HS-27A (cell line): ENCODE data around the gene TTN.
"Not testable (repeated sequence)": the region's sequence is repeated elsewhere in the genome, so short reads cannot be mapped to it uniquely, and the experiment has no call there.

Experiments
- DNase-seq: peaks from one replicate; pipeline ENCODE4 v3.0.0-alpha.2; 2012; ENCODE audit warnings: low read depth, missing footprints

Gene TTN

GRCh38 chr2:178733975-178734374 lies 73.2 kb downstream of the TTN start:
- no peak for DNase-seq

GRCh38 chr2:178732913-178733312 lies 74.3 kb downstream of the TTN start:
- DNase-seq = no peak

GRCh38 chr2:178731300-178731699 lies 75.9 kb downstream of the TTN start:
- no peak for DNase-seq

GRCh38 chr2:178730049-178730448 lies 77.2 kb downstream of the TTN start:
- DNase-seq = no peak

DNA sequence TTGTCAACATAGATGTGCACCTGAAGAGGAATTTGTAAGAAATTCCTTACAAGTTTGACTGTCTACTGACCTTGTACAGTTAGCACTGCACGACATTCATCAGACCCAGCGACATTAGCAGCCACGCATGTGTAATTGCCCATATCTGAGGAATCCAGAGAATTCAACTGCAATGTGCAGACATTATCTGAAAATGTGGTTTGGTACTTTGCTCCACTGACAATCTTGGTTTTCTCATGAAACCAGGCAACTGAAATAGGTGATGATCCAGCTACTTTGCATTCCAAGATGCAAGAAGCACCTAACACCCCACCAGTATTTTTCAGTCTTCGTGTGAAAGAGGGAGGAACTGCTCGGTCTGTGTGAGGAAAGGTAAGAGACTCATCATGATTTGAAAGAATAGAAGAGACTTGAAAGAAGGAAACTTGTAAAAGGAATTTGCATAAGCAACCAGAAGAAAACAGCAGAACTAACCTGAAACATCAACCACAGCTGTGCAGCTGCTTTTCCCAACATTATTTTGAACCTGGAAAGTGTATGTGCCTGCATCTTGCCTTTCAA lies 83.4 kb downstream of the TTN start:
- DNase-seq = no peak

DNA sequence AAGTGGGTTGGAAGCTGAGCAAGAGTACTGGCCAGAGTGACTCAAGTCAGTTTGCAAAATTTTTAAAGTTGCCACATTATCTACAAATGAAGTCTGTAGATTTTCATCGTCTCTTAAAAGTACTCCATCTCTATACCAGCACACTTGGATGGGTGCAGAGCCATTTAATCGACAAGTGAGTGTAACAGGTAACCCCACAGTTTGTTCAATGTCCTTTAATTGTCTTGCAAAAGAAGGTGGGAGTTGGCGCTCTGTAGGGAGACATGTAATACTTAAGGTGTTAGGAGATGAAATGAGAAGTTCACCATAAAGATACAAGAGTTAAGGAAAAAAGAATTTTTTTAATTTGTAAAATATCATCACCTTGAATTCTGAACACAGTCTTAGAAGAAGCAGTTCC lies 84.9 kb downstream of the TTN start:
- DNase-seq = no peak

GRCh38 chr2:178718988-178719387 lies 88.2 kb downstream of the TTN start:
- DNase-seq = no peak

DNA sequence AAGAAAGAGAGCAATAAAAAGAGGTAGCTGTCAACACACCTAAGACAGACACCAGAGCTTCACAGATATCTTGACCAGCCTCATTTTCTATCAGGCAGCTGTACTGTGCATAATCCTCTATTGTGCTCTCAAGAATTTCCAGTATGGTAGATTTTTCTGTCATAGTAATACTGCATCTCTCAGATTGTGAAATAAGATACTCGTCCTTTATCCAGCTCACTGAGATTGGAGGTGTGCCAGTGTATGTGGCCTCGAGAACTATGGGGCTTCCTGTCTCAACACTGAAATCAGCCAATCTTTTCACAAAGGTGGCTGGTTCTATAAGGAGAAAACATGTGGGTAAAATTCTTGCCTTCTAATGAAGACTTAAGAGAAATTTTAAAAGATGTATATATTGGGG lies 88.9 kb downstream of the TTN start:
- DNase-seq = no peak

DNA sequence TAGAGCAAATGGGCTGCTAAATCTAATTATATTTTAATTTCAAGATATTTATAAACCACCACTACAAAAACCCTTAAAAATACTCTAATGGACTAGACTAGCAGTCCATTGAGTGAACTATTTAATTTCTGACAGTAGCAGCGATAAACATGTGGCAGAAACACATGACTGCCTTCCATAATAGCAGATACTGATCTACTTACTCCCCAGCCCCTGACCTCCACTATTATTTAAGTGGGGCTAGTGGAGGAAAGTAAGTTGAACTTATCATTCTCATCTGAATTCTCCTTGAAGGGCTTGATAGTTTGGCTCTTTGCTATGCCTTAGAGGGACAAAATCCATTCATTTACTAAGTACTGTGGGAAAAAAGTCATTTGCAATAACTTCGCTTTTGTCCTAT lies 90.8 kb downstream of the TTN start:
- no peak for DNase-seq

GRCh38 chr2:178715366-178715765 lies 91.9 kb downstream of the TTN start:
- DNase-seq = no peak

GRCh38 chr2:178707476-178707875 lies 99.7 kb downstream of the TTN start:
- DNase-seq = no peak

- DNase-seq = no peak
These were observed 102.3 kb downstream of the TTN start for GRCh38 chr2:178704876-178705275.

DNA sequence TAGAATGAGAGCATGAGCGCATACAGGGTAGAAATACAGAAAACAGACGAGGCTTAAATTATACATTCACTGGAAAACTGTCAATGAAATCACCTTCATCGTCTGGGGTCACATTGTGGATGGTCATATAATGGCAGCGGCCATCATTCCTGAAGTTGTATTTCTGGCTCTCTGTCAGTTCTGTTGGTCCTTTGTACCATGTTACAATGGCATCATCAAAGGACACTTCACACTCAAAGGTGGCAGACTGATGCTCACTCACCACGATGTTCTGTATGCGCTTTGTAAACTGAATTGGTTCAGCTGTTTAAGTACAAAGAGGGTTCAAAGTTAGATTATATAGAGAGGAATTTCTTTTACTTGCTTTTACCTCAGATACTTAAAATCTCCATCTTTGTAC lies 104.9 kb downstream of the TTN start:
- DNase-seq = no peak

GRCh38 chr2:178700922-178701342 lies 106.3 kb downstream of the TTN start:
- DNase-seq = no peak

GRCh38 chr2:178700136-178700535 lies 107.1 kb downstream of the TTN start:
- DNase-seq = no peak

DNA sequence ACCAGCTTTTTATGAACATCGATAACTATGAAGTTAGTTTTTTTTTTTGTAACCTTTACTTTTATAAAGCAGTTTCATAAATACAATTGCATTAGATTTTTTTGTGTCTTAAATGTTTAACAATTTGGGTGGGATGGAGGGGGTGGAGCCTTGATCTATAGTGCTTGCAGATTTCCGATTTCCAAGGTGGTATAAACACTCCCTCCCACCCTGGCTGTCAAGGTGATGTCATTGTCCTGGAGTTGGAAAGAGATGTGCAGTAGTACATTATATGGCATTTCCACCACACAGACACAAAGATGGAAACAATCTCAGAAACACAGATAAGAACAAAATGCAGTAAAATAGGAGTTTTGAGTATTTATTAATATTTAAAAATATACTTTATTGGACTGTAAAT lies 114.4 kb downstream of the TTN start:
- DNase-seq = no peak

DNA sequence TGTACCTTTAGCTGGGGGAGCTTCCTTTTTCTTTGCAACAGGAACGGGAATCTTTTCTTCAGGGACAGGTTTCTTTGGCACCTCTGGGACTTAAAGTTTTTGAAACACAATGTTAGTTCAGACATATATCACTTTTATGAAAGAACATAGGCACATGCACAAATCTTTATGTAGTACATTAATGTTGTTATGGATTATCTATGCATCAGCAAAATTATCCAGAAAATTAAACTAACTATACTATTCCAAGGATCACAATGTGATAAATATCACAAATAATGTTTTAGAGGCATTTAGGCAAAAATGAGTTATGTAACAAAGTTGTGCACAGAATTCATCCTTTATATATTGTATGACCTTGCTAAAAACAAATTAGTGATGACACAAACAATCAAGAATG lies 117.4 kb downstream of the TTN start:
- DNase-seq = no peak

DNA sequence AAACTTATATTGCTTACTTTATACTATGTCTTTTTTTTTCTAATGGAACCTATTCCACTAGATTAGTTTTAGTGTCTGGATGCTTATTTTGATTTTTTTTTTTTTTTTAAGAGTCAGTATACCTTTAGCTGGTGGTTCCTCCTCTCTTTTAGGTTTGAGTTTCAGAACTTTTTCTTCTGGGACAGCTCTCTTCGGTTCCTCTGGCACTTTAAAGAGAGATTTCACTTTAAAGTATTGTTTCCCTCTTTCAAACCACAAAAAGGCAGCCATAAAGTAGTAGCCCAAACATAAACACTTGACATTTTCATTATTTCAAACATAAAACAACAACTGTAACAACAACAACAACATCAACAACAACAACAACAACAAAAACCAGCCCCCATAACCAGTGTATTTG lies 123.3 kb downstream of the TTN start:
- DNase-seq = no peak

DNA sequence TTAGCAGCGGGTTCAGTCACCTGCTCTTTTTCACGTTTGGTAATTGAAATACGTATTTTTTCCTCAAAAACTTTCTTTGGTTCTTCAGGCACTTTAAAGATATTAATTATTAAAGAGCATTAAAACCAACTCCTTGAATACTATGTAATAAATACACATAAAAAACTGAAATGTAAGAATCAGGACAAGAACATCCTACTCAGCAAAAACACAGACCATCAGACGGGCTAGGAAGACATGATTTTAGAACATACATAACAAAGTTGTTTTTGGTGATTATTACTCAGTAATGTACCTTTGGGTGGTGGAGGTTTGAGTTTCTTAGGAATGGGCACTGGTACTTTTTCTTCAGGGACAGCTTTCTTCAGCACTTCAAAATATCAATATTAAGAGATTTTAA lies 126.1 kb downstream of the TTN start:
- DNase-seq = no peak

- DNase-seq = no peak
These were observed 127.3 kb downstream of the TTN start for GRCh38 chr2:178679891-178680290.

- no peak for DNase-seq
These were observed 129.6 kb downstream of the TTN start for GRCh38 chr2:178677599-178677998.

- DNase-seq = no peak
These were observed 131.2 kb downstream of the TTN start for GRCh38 chr2:178676046-178676445.

GRCh38 chr2:178674122-178674521 lies 133.1 kb downstream of the TTN start:
- DNase-seq = no peak

- no peak for DNase-seq
These were observed 140.8 kb downstream of the TTN start for GRCh38 chr2:178666458-178666857.

- DNase-seq = not testable (repeated sequence)
These were observed 148.7 kb downstream of the TTN start for GRCh38 chr2:178658480-178658879.
